Panc1 (cell line): ENCODE measurements around the gene DEFB110. TPM values are rescaled to one million over a fixed set of nuclear protein-coding genes. Genes with fewer than 3 reads are reported as not detected.

Experiments used
- ATAC-seq: fragments of 200-7000 bp; cut with Tn5 transposase; 2 replicates; pipeline ENCODE4 v1.9.1; 2020; ENCODE audit warnings: mild to moderate bottlenecking, moderate library complexity
- BruUV-seq: library from RNA; stranded (reverse); fragments of 400-500 nt; replicated peaks from 2 replicates; lab custom pipeline; 2021; lab: Mats Ljungman, UMichigan
- CTCF ChIA-PET: fragments of 300-600 bp; sonication (Branson Sonifier 250); formaldehyde crosslinking; loops from one replicate; lab custom pipeline; 2022; ENCODE audit warnings: antibody characterized with exemption; lab: Charles Lee
- POLR2A ChIA-PET: fragments of 300-600 bp; sonication (Branson Sonifier 250); formaldehyde crosslinking; loops from one replicate; lab custom pipeline; 2022; ENCODE audit warnings: antibody characterized with exemption; lab: Charles Lee
- DNase-seq: peaks from one replicate; pipeline ENCODE4 v3.0.0-alpha.2; 2010; ENCODE audit warnings: low read depth, low spot score
- H3K27ac ChIP-seq: 2 replicates; pipeline ENCODE4 v1.5.1; 2011; ENCODE audit warnings: mild to moderate bottlenecking, low read length, inconsistent platforms
- H3K27me3 ChIP-seq: fragments of 200-500 bp; sonication (Bioruptor generic); 2 replicates; pipeline ENCODE4 v1.6.0; 2014; ENCODE audit warnings: low read length, inconsistent platforms; ENCODE audit not compliant: control insufficient read depth, insufficient read depth
- H3K36me3 ChIP-seq: fragments of 200-500 bp; sonication (Bioruptor generic); 2 replicates; pipeline ENCODE4 v1.5.1; 2014; ENCODE audit warnings: inconsistent platforms, mild to moderate bottlenecking, low read length, moderate library complexity; ENCODE audit not compliant: control insufficient read depth, insufficient read depth
- H3K4me1 ChIP-seq: 2 replicates; pipeline ENCODE4 v1.5.1; 2011; ENCODE audit warnings: inconsistent platforms, mild to moderate bottlenecking, low read length, moderate library complexity; ENCODE audit not compliant: control insufficient read depth, insufficient read depth
- H3K4me3 ChIP-seq, 2 experiments: 2 replicates each; pipeline ENCODE4 v1.5.1; 2011 to 2012; ENCODE audit warnings: low read depth in 2 of 2, low read length in 2 of 2, mild to moderate bottlenecking in 2 of 2, inconsistent platforms in 1 of 2, moderate library complexity in 1 of 2
- H3K9me3 ChIP-seq: fragments of 200-500 bp; sonication (Bioruptor generic); 2 replicates; pipeline ENCODE4 v1.5.1; 2014; ENCODE audit warnings: low read depth, mild to moderate bottlenecking, inconsistent platforms, low read length, moderate library complexity; ENCODE audit not compliant: control insufficient read depth, insufficient read depth
- POLR2AphosphoS5 ChIP-seq: IDR thresholded peaks from 2 replicates; pipeline ENCODE4 v1.6.1; 2012; ENCODE audit warnings: mild to moderate bottlenecking, low read depth, low read length, moderate library complexity
- SIN3A ChIP-seq: IDR thresholded peaks from 2 replicates; pipeline ENCODE4 v1.6.1; 2012; ENCODE audit warnings: low read depth, mild to moderate bottlenecking, low read length, moderate library complexity, borderline replicate concordance; ENCODE audit not compliant: insufficient read depth
- TCF7L2 ChIP-seq: IDR thresholded peaks from 2 replicates; pipeline ENCODE4 v1.6.1; 2011; ENCODE audit warnings: mild to moderate bottlenecking, low read depth, low read length, inconsistent platforms
- in situ Hi-C: cut with HindIII; loops from 2 replicates; pipeline ENCODE4 v1.10.0; 2016; ENCODE audit warnings: low sequenced_read_pairs, low pct_unique_long_range_greater_than_20kb
- intact Hi-C: fragments of 100-400 bp; cut with micrococcal nuclease; formaldehyde crosslinking; loops from one replicate; pipeline ENCODE4 v1.10.0; 2022; ENCODE audit not compliant: unreplicated experiment
- total RNA-seq: library from RNA; stranded (reverse); gene quantifications from one replicate; pipeline ENCODE4 v1.2.1, GENCODE V29; 2021; ENCODE audit not compliant: unreplicated experiment
- TF ChIP-seq, protein P1 (sequence below), 2 experiments: IDR thresholded peaks; 2 replicates each; pipeline ENCODE4 v1.6.1; 2011 to 2012; ENCODE audit warnings: low read depth in 2 of 2, control low read depth in 1 of 2, low read length in 1 of 2, mild to moderate bottlenecking in 1 of 2, moderate library complexity in 1 of 2; ENCODE audit not compliant: insufficient read depth in 1 of 2
- TF ChIP-seq, protein P2 (sequence below): fragments of 450-650 bp; IDR thresholded peaks from 2 replicates; pipeline ENCODE4 v1.5.1; 2017; ENCODE audit warnings: mild to moderate bottlenecking

Gene DEFB110
- total RNA-seq, 1 experiment from 2014 or later, result not detected

DNA sequence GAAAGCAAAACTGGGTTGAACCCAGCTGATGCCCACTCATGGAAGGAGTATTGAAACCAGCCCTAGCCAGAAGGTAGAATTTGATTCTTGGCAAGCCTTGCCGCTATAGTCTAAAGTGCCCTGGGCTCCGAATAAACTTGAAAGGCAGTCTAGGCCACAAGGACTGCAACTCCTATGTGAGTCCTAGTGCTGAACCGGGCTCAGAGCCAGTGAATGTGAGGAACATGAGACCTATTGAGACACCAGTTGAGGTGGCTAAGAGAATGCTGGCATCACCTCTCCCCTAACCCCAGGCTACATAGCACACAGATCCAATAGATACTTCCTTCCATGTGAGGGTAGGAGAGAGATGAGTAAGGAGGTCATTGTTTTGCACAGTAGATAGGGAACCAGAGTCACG, 3.5 kb upstream of the DEFB110 start:
- intact Hi-C loops, result no loop called here
- no peak overlapping the region for H3K4me3 ChIP-seq
- H3K27ac ChIP-seq, result no peak overlapping the region
- in situ Hi-C loops, result no loop called here
- ATAC-seq (no peak), DNase-seq (no peak)
- no peaks in the 10 kb centered on the region for H3K27me3 ChIP-seq
- H3K4me1 ChIP-seq, result no peaks in the 10 kb centered on the region
- BruUV-seq, result no TSS peak
- no peaks in the 10 kb centered on the region for H3K36me3 ChIP-seq
- ChIA-PET CTCF (no interaction called here), POLR2A (no interaction called here)
- TF ChIP-seq, protein P1, sequence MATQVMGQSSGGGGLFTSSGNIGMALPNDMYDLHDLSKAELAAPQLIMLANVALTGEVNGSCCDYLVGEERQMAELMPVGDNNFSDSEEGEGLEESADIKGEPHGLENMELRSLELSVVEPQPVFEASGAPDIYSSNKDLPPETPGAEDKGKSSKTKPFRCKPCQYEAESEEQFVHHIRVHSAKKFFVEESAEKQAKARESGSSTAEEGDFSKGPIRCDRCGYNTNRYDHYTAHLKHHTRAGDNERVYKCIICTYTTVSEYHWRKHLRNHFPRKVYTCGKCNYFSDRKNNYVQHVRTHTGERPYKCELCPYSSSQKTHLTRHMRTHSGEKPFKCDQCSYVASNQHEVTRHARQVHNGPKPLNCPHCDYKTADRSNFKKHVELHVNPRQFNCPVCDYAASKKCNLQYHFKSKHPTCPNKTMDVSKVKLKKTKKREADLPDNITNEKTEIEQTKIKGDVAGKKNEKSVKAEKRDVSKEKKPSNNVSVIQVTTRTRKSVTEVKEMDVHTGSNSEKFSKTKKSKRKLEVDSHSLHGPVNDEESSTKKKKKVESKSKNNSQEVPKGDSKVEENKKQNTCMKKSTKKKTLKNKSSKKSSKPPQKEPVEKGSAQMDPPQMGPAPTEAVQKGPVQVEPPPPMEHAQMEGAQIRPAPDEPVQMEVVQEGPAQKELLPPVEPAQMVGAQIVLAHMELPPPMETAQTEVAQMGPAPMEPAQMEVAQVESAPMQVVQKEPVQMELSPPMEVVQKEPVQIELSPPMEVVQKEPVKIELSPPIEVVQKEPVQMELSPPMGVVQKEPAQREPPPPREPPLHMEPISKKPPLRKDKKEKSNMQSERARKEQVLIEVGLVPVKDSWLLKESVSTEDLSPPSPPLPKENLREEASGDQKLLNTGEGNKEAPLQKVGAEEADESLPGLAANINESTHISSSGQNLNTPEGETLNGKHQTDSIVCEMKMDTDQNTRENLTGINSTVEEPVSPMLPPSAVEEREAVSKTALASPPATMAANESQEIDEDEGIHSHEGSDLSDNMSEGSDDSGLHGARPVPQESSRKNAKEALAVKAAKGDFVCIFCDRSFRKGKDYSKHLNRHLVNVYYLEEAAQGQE (IDR thresholded peaks at IDR 0.05; ENCODE audit: insufficient read depth in 1 of 2, low read depth in 2 of 2, low read length in 1 of 2), result no peak
- TF ChIP-seq TCF7L2, result no peak
- no peak for TF ChIP-seq POLR2AphosphoS5
- no peak for TF ChIP-seq SIN3A
- TF ChIP-seq, protein P2, sequence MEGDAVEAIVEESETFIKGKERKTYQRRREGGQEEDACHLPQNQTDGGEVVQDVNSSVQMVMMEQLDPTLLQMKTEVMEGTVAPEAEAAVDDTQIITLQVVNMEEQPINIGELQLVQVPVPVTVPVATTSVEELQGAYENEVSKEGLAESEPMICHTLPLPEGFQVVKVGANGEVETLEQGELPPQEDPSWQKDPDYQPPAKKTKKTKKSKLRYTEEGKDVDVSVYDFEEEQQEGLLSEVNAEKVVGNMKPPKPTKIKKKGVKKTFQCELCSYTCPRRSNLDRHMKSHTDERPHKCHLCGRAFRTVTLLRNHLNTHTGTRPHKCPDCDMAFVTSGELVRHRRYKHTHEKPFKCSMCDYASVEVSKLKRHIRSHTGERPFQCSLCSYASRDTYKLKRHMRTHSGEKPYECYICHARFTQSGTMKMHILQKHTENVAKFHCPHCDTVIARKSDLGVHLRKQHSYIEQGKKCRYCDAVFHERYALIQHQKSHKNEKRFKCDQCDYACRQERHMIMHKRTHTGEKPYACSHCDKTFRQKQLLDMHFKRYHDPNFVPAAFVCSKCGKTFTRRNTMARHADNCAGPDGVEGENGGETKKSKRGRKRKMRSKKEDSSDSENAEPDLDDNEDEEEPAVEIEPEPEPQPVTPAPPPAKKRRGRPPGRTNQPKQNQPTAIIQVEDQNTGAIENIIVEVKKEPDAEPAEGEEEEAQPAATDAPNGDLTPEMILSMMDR, result no peak
- no peaks in the 10 kb centered on the region for H3K9me3 ChIP-seq

DNA sequence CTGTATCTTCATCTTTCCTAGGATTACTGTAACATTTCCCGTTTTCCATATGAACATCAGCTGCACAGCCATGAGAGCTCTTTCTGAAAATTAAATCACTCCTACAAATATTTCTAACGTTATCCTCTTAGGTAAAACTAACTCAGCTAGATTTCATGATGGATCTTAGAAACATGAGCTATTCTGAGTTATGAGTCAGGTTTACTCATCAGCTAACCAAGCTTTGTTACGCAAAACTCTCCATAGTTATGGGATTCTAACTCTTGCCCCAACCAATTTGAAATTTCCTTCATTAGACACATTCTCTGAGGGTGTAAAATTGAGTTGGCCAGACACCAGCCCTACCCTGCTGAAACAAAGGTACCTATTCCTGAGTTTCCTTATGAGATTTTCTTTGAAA, 14.0 kb downstream of the DEFB110 start:
- no peaks in the 10 kb centered on the region for H3K9me3 ChIP-seq
- ATAC-seq, result no peak
- H3K27me3 ChIP-seq, result no peaks in the 10 kb centered on the region
- H3K36me3 ChIP-seq, result no peaks in the 10 kb centered on the region
- in situ Hi-C loops, result no loop called here
- no peak for TF ChIP-seq TCF7L2
- TF ChIP-seq, protein P2, result no peak
- TF ChIP-seq, protein P1 (IDR thresholded peaks at IDR 0.05; ENCODE audit: insufficient read depth in 1 of 2, low read depth in 2 of 2, low read length in 1 of 2), result no peak
- no peak for TF ChIP-seq SIN3A
- TF ChIP-seq POLR2AphosphoS5, result no peak
- CTCF ChIA-PET, result no interaction called here
- no peak overlapping the region for H3K27ac ChIP-seq
- POLR2A ChIA-PET, result no interaction called here
- H3K4me1 ChIP-seq, result no peaks in the 10 kb centered on the region; the same call in 1 of the 2 replicates
- H3K4me3 ChIP-seq, result no peak overlapping the region
- BruUV-seq, result no TSS peak
- DNase-seq, result peak; percentile 27
- intact Hi-C loops, result no loop called here
